ENCODE data around the gene TET1. TPM values are rescaled to one million over a fixed set of nuclear protein-coding genes. Genes with fewer than 3 reads are reported as not detected.

Gene TET1
- total and polyA plus RNA-seq, 9 of the 15 experiments (the other 6 are each of a cell fraction or from before 2014, with no cell fraction given) = 2.6 to 21.3 (median 11.6) TPM

DNA sequence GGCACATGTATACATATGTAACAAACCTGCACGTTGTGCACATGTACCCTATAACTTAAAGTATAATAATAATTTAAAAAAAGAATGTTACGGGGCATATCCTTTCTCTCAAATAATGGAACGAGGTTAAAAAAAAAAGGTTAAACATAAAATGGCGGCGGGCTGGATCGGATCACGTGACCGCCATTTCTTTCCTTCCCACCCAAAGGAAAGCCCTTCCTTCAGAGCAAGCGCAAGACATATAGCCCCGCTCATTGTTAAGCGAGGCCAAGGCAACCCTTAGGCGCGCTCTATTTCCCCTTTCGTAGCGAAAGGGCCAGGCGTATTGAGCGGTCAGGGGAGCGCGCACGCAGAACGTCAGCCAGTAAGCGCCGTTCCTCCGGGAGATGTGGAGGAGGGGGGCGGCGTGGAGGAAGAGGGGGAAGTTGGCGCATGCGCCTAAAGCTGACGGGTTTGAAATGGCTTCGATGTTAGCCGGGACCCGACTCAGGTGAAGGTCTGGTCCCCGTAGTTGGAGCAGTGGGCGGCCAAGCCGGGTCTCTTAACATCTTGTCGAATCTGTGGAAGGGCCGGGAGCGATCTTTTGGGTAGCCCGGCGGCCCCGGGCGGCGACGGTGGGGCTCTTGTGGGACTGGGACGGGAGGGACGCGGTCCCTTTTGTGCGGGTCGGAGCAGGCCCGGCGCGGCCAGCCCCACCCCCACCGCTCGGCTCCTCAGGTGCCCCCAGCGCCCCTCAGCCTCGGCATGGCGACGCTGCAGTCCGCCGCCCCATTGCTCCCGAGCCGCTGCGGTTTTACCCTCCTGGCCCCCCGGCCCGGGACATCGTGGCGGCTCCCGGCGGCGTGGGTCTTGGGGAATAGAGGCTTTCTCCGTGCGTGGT, 160.9 kb downstream of the TET1 start, which contains the start of gene CCAR1 (continued):
- TF ChIP-seq, protein P1, sequence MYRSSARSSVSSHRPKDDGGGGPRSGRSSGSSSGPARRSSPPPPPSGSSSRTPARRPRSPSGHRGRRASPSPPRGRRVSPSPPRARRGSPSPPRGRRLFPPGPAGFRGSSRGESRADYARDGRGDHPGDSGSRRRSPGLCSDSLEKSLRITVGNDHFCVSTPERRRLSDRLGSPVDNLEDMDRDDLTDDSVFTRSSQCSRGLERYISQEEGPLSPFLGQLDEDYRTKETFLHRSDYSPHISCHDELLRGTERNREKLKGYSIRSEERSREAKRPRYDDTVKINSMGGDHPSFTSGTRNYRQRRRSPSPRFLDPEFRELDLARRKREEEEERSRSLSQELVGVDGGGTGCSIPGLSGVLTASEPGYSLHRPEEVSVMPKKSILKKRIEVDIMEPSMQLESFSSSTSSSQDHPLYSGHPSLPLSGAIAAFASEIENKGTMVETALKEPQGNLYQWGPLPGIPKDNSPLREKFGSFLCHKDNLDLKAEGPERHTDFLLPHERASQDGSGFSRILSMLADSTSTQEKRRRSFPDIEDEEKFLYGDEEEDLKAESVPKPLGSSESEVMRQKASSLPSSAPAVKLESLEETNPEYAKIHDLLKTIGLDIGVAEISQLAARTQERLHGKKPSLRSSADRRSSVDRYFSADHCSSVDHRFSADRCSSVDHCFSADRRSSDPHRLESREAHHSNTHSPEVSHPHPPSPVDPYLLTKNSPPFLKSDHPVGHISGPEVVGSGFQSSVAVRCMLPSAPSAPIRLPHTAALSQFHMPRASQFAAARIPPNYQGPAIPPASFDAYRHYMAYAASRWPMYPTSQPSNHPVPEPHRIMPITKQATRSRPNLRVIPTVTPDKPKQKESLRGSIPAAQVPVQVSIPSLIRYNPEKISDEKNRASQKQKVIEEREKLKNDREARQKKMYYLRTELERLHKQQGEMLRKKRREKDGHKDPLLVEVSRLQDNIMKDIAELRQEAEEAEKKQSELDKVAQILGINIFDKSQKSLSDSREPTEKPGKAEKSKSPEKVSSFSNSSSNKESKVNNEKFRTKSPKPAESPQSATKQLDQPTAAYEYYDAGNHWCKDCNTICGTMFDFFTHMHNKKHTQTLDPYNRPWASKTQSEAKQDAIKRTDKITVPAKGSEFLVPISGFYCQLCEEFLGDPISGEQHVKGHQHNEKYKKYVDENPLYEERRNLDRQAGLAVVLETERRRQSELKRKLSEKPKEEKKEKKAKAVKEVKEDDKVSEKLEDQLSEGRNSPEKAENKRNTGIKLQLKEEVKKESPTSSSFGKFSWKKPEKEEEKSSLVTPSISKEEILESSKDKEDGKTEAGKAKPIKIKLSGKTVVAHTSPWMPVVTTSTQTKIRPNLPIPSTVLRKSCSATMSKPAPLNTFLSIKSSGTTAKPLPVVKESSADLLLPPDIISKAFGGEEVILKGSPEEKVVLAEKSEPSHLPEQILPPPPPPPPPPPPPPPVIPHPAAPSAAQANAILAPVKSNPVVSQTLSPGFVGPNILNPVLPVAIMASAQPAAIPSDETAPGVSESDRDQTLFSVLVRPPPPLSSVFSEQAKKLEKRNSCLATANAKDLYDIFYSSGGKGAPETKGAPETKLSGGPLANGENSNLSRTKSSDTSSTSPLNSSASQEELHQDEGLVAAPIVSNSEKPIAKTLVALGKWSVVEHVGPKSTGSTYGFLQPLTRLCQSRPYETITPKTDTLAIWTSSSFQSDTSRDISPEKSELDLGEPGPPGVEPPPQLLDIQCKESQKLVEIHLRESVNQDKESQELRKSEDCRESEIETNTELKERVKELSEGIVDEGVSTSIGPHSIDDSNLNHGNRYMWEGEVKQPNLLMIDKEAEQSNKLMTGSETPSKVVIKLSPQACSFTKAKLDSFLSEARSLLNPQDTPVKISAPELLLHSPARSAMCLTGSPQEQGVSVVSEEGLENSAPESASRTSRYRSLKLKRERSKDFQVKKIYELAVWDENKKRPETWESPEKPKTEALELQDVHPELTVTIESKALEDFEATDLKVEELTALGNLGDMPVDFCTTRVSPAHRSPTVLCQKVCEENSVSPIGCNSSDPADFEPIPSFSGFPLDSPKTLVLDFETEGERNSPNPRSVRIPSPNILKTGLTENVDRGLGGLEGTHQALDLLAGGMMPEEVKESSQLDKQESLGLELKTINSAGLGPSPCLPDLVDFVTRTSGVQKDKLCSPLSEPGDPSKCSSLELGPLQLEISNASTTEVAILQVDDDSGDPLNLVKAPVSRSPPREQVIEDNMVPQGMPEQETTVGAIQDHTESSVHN (IDR thresholded peaks at IDR 0.05; ENCODE audit: borderline replicate concordance in 1 of 2, low read depth in 1 of 2) = peak in 1 of 2 experiments; percentile 25; a peak in 1 of 4 replicates
- TF ChIP-seq FOXK1 (CRISPR knock-in tag; IDR thresholded peaks at IDR 0.05; ENCODE audit: borderline replicate concordance) (peak; percentile 59; the same call in 1 of the 2 replicates), SAP30 (IDR thresholded peaks at IDR 0.05; ENCODE audit: borderline replicate concordance, insufficient read depth, low read depth, low read length, poor library complexity, severe bottlenecking) (peak; percentile 79), WHSC1 (IDR thresholded peaks at IDR 0.05; ENCODE audit: low read length) (no peak), ZNF347 (CRISPR knock-in tag; IDR thresholded peaks at IDR 0.05; ENCODE audit: low read depth) (no peak), MTA2 (IDR thresholded peaks at IDR 0.05; ENCODE audit: low read depth) (no peak), FOXP4 (CRISPR knock-in tag; IDR thresholded peaks at IDR 0.05; ENCODE audit: borderline replicate concordance) (0 out of 2 replicates have a peak, but pooled peaks have one; percentile 59), U2AF2 (optimal IDR thresholded peaks at IDR 0.05; ENCODE audit: low read depth, low read length) (no peak), MTA1 (IDR thresholded peaks at IDR 0.05; ENCODE audit: borderline replicate concordance) (peak; percentile 97), DPF2 (IDR thresholded peaks at IDR 0.05) (peak; percentile 53; the same call in 1 of the 2 replicates), ZNF830 (CRISPR knock-in tag; IDR thresholded peaks at IDR 0.05) (no peak), CBFA2T2 (conservative IDR thresholded peaks at IDR 0.05) (peak; percentile 96)
- TF ChIP-seq, protein P2, sequence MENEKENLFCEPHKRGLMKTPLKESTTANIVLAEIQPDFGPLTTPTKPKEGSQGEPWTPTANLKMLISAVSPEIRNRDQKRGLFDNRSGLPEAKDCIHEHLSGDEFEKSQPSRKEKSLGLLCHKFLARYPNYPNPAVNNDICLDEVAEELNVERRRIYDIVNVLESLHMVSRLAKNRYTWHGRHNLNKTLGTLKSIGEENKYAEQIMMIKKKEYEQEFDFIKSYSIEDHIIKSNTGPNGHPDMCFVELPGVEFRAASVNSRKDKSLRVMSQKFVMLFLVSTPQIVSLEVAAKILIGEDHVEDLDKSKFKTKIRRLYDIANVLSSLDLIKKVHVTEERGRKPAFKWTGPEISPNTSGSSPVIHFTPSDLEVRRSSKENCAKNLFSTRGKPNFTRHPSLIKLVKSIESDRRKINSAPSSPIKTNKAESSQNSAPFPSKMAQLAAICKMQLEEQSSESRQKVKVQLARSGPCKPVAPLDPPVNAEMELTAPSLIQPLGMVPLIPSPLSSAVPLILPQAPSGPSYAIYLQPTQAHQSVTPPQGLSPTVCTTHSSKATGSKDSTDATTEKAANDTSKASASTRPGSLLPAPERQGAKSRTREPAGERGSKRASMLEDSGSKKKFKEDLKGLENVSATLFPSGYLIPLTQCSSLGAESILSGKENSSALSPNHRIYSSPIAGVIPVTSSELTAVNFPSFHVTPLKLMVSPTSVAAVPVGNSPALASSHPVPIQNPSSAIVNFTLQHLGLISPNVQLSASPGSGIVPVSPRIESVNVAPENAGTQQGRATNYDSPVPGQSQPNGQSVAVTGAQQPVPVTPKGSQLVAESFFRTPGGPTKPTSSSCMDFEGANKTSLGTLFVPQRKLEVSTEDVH (IDR thresholded peaks at IDR 0.05; ENCODE audit: low read depth, partially characterized antibody) = peak; percentile 30

All from K562 (cell line).